CD4-positive, CD25-positive, alpha-beta regulatory T cell (primary cell): ENCODE results near the gene FCGR3A. TPM values are rescaled to one million over a fixed set of nuclear protein-coding genes. Genes with fewer than 3 reads are reported as not detected.
"Not testable (repeated sequence)": the region's sequence is repeated elsewhere in the genome, so short reads cannot be mapped to it uniquely, and the experiment has no call there.

ENCODE experiments used
- ATAC-seq, 2 donors: fragments of 150-1000 bp; cut with Tn5 transposase; one replicate each; pipeline ENCODE4 v1.10.0; 2021; ENCODE audit warnings: low read depth in 2 of 2, moderate number of reproducible peaks in 2 of 2, moderate library complexity in 1 of 2
- DNase-seq, 3 donors: peaks; one replicate each; pipeline versions ENCODE4 v3.0.0 to v3.0.0-alpha.2; 2012 to 2022; ENCODE audit warnings: mixed read lengths in 1 of 3
- H3K27ac ChIP-seq: one replicate; pipeline ENCODE4 v1.7.0; 2013; ENCODE audit warnings: mild to moderate bottlenecking, low read length; ENCODE audit not compliant: insufficient read depth, poor library complexity, severe bottlenecking
- H3K27me3 ChIP-seq: one replicate; pipeline ENCODE4 v1.7.0; 2013; ENCODE audit warnings: low read length; ENCODE audit not compliant: control insufficient read depth, insufficient read depth
- H3K36me3 ChIP-seq: one replicate; pipeline ENCODE4 v1.7.0; 2013; ENCODE audit warnings: mild to moderate bottlenecking, low read length, moderate library complexity; ENCODE audit not compliant: control insufficient read depth, insufficient read depth
- H3K4me1 ChIP-seq: 2 replicates; pipeline ENCODE4 v1.7.0; 2013; ENCODE audit warnings: mild to moderate bottlenecking, low read length; ENCODE audit not compliant: insufficient read depth, control insufficient read depth, poor library complexity, severe bottlenecking
- H3K4me3 ChIP-seq: one replicate; pipeline ENCODE4 v1.7.0; 2013; ENCODE audit warnings: low read depth, mild to moderate bottlenecking, low read length, moderate library complexity
- H3K9me3 ChIP-seq, 2 experiments: 1 replicate in 1 of 2; 2 replicates in 1 of 2; pipeline ENCODE4 v1.7.0; 2013; ENCODE audit warnings: low read length in 2 of 2, mild to moderate bottlenecking in 1 of 2, moderate library complexity in 1 of 2; ENCODE audit not compliant: control insufficient read depth in 2 of 2
- H3K27ac Mint-ChIP-seq, 3 donors: one replicate each; pipeline ENCODE4 v1.8.0; 2020 to 2022; ENCODE audit warnings: mild to moderate bottlenecking in 3 of 3, mixed read lengths in 3 of 3, moderate library complexity in 2 of 3
- H3K27me3 Mint-ChIP-seq: one replicate; pipeline ENCODE4 v1.8.0; 2022; ENCODE audit warnings: mild to moderate bottlenecking, mixed read lengths
- H3K36me3 Mint-ChIP-seq: one replicate; pipeline ENCODE4 v1.8.0; 2020; ENCODE audit warnings: mixed read lengths
- H3K4me1 Mint-ChIP-seq, 4 donors: one replicate each; pipeline ENCODE4 v1.8.0; 2020 to 2022; ENCODE audit warnings: mixed read lengths in 4 of 4, mild to moderate bottlenecking in 1 of 4
- H3K4me3 Mint-ChIP-seq, 4 donors: one replicate each; pipeline ENCODE4 v1.8.0; 2020 to 2022; ENCODE audit warnings: mild to moderate bottlenecking in 4 of 4, mixed read lengths in 4 of 4, moderate library complexity in 3 of 4
- H3K9me3 Mint-ChIP-seq, 7 donors: one replicate each; pipeline ENCODE4 v1.8.0; 2020 to 2022; ENCODE audit warnings: mixed read lengths in 7 of 7, mild to moderate bottlenecking in 3 of 7, moderate library complexity in 2 of 7
- polyA plus RNA-seq, 4 donors: library from polyadenylated mRNA; unstranded; fragments of 300-500 nt; fragmentation: Illumina TruSeq; gene quantifications; one replicate each; pipeline ENCODE4 v1.2.3, GENCODE V29; 2021
- total RNA-seq: library from RNA; stranded (reverse); gene quantifications from one replicate; pipeline ENCODE4 v1.2.3, GENCODE V29; 2022

The FCGR3A gene
- total and polyA plus RNA-seq, 5 donors from 2014 or later: 0.52 to 0.83 (median 0.79) TPM; not detected in 2

DNA sequence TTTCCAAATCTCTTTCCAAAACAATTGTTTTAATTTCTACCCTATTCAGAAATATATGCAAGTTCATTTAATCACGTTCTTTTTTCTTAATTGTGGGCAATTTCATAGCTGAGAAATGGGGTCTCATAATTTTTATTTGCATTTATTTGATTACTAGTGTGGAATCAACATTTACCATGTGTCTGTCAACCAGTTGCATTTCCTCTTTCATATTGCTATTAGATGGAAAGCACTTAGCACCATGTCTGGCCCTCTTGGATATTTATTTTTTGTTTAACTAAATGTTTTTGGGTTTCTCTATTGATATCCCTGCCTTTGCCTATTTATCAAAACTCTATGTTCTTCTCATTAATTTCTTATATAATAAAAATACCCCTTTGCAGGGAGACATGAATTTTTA is 13.9 kb upstream of the FCGR3A start:
- H3K27ac ChIP-seq, H3K27ac Mint-ChIP-seq, H3K36me3 ChIP-seq: not testable (repeated sequence)

DNA sequence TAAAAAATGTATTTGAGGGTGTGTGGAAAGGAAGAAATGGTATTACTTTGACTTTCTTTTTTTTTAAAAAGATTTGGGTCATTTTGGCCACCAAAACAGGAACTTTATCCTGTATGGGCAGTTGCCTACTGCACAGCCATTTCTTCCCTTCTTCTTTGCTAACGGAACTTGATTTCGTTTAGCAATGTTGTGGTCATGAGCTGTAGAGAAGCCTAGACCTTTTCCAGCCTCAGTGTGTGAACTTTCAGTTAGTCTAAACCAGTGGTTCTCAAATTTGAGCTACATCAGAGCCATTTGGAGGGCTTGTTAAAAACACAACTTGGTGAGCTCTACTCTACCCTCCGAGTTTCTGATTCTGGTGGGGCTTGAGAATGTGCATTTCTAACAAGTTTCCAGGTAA is 12.8 kb upstream of the FCGR3A start:
- H3K36me3 Mint-ChIP-seq, H3K9me3 Mint-ChIP-seq, H3K27me3 ChIP-seq, H3K4me1 ChIP-seq, H3K36me3 ChIP-seq, H3K9me3 ChIP-seq, H3K27ac ChIP-seq, ATAC-seq, H3K4me3 ChIP-seq, H3K4me3 Mint-ChIP-seq, DNase-seq, H3K27ac Mint-ChIP-seq: not testable (repeated sequence)
- peaks cover 18% of the 10 kb centered on the region for H3K27me3 Mint-ChIP-seq
- H3K4me1 Mint-ChIP-seq: peaks cover 0 to 10% (median 6%) of the 10 kb centered on the region in 4 donors

More for the DNA sequence above, 13.9 kb upstream of the FCGR3A start:
- peaks cover 18% of the 10 kb centered on the region for H3K27me3 Mint-ChIP-seq
- not testable (repeated sequence) for H3K9me3 Mint-ChIP-seq, H3K9me3 ChIP-seq, H3K4me1 ChIP-seq, H3K36me3 Mint-ChIP-seq, H3K4me3 ChIP-seq, H3K4me3 Mint-ChIP-seq, ATAC-seq, H3K27me3 ChIP-seq, DNase-seq
- H3K4me1 Mint-ChIP-seq: peaks cover 0 to 10% (median 6%) of the 10 kb centered on the region in 4 donors

DNA sequence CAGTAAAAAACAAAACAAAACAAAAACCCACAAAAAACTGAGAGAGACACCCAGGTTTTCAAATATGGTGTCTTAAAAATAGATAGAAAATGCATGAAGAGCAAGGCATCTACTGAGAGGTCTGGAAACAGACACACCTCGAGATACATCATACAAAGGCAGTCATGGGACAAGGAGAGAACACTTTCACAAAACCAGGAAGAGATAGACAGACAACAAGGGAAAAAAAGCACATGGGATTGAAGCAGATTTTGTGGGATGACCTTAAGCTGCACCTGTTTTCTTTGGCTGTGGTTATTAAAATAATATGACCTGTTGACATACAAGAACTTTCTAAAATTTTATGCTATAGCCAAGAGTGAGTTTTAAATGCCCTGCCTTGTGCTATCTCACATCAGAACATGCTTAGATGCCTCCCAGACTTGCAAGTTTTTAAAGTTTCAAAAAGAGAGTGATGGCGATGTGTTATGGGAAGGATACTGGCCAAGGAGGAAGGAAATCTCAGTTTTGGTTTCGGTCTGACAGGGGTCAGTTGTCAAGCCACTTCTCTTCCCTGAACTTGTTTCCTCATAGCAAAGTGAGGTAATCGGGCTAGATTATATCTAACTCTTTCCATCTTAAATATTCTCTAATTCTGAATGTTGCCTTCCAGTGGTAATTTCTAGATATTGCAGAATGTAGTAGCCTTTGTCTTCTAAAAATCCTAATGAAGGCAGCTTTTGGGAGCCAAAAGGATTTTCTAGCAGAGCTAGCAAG is 11.5 kb upstream of the FCGR3A start:
- ATAC-seq, H3K27ac Mint-ChIP-seq, H3K27me3 ChIP-seq, H3K4me3 Mint-ChIP-seq, H3K27ac ChIP-seq, H3K9me3 ChIP-seq, H3K4me3 ChIP-seq, H3K4me1 Mint-ChIP-seq, H3K36me3 Mint-ChIP-seq, H3K36me3 ChIP-seq, H3K9me3 Mint-ChIP-seq, H3K4me1 ChIP-seq, DNase-seq: not testable (repeated sequence)
- peaks cover 13% of the 10 kb centered on the region for H3K27me3 Mint-ChIP-seq

DNA sequence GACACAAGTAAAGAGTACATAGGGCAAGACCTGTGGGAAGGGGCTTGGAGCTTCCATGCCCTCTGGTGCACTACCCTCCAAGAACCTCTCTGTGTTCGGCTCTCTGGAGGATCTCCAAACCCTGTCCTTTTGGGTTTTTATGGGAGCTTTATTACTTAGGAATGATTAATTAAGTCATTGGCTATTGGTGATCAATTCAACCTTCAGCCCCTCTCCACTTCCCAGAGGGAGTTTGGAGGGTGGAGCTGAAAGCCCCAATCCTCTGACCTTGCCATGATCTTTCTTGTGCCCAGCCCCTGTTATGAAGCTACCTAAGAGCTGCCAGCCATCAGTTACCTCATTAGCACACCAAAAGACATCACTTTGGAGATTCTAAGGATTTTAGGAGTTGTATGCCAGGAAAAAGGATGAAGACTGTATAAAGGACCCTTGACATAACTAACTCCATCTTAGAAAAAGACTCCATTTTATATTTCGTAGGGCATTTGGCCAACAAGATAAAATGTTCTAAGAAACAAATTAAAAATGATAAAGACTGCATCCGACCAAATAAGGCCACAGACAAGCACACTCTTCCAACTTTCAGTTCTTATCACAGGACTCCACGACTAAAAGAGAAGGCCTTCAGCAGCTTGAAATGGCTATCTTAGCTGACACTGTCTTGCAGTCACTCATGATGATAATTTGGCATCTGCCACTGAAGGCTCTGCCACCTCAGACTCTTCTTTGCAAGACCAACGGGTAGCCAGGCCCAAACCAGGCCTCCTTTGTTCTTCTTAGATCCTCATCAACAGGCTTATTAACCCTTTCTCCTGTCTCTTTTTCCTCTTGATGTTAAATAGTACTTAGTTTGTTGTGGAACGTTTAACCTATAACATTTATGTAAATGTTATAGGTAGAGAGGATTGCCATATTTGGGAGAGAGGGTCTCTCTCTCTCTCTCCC is 8.2 kb upstream of the FCGR3A start:
- H3K4me1 ChIP-seq, H3K9me3 Mint-ChIP-seq, H3K4me3 Mint-ChIP-seq, H3K27ac ChIP-seq, ATAC-seq, H3K36me3 Mint-ChIP-seq, DNase-seq, H3K36me3 ChIP-seq, H3K27ac Mint-ChIP-seq, H3K9me3 ChIP-seq, H3K4me3 ChIP-seq, H3K27me3 ChIP-seq, H3K27me3 Mint-ChIP-seq: not testable (repeated sequence)
- H3K4me1 Mint-ChIP-seq: peaks cover 0 to 18% (median 10%) of the 10 kb centered on the region in 4 donors

DNA sequence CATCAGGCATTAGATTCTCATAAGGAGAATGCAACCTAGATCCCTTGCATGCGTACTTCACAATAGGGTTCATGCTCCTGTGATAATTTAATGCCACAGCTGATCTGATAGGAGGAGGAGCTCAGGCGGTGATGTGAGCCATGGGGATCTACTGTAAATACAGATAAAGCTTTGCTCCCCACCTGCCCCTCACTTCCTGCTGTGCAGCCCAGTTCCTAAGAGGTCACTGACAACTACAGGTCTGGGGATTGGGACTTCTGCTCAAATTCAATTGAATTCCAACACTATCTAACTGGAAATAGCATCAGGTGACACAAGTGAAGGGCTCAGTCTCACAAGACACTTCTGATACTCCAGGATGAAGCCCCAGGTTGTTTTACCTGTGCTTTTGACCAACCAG is 7.4 kb upstream of the FCGR3A start:
- H3K36me3 Mint-ChIP-seq, H3K9me3 Mint-ChIP-seq, H3K27ac Mint-ChIP-seq, H3K27me3 ChIP-seq, H3K4me3 ChIP-seq, H3K4me3 Mint-ChIP-seq, H3K9me3 ChIP-seq, H3K27me3 Mint-ChIP-seq, DNase-seq, H3K36me3 ChIP-seq, ATAC-seq, H3K4me1 ChIP-seq, H3K27ac ChIP-seq: not testable (repeated sequence)
- peaks cover 0 to 18% (median 9%) of the 10 kb centered on the region in 4 donors for H3K4me1 Mint-ChIP-seq

DNA sequence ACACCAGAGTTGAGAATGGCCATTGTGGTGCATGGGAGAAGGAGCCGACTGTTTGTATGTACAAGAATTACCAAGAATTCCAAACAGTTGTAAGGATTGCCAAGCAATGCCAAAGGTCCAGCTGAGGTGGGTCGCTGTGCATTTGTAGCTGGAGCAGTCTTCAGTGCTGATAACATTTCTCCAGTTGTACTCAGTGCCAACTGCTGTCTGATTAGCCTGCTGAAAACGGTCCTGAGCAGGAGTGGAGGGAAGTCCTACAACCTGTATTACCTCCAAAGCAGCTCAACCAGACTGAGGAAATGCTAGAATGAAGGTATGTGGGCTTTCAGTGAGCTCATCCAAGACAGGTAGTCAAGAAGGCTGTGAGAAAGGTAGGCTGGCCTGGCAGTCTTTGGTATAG is 6.5 kb upstream of the FCGR3A start:
- not testable (repeated sequence) for H3K9me3 ChIP-seq, H3K27ac ChIP-seq, DNase-seq, H3K36me3 ChIP-seq, H3K4me1 ChIP-seq, H3K4me3 Mint-ChIP-seq, H3K4me3 ChIP-seq, H3K9me3 Mint-ChIP-seq, H3K36me3 Mint-ChIP-seq, H3K27me3 Mint-ChIP-seq, H3K27me3 ChIP-seq, ATAC-seq
- peak overlapping the region in 1 of 3 donors; percentile 15 for H3K27ac Mint-ChIP-seq
- H3K4me1 Mint-ChIP-seq: peaks cover 0 to 15% (median 7%) of the 10 kb centered on the region in 4 donors

DNA sequence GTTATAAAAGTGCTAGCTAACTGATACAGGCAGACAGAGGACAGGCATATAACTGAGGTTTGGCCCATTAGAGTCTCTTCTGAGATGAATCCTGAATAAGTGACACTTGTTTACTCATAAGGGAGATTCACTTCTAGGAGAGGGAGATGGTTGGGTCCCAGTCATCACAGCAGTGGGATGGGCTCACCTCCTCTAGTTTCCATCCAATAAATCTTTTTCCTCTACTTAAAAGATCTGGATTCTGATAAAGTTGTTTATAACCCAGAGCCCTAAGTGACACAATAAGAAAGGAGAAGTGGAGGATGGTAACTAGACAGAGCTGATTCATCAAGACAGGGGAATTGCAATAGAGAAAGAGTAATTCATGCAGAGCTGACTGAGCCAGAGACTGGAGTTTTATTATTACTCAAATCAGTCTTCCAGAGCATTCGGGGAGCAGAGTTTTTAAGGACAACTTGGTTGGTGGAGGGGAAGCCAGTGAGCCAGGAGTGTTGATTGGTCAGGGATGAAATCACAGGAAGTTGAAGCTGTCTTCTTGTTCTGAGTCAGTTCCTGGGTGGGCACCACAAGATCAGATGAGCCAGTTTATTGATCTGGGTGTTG is 5.3 kb upstream of the FCGR3A start:
- H3K4me3 Mint-ChIP-seq: peak overlapping the region in 1 of 4 donors; percentile 1
- not testable (repeated sequence) for H3K36me3 ChIP-seq, H3K9me3 ChIP-seq, H3K9me3 Mint-ChIP-seq, H3K4me3 ChIP-seq, H3K4me1 ChIP-seq, H3K27me3 ChIP-seq, H3K27me3 Mint-ChIP-seq, DNase-seq, H3K27ac ChIP-seq, H3K27ac Mint-ChIP-seq, H3K36me3 Mint-ChIP-seq
- peak in 1 of 2 donors; percentile 34 for ATAC-seq
- peaks cover 0 to 12% (median 5%) of the 10 kb centered on the region in 4 donors for H3K4me1 Mint-ChIP-seq
